Endothelial cell (in vitro differentiated cells): ENCODE results near the gene MCM3AP. TPM values are rescaled to one million over a fixed set of nuclear protein-coding genes. Genes with fewer than 3 reads are reported as not detected.

Experiments
- DNase-seq: peaks from one replicate; pipeline ENCODE4 v3.0.0; 2021; ENCODE audit warnings: low spot score
- H3K27ac Mint-ChIP-seq: one replicate; pipeline ENCODE4 v1.8.0; 2021; ENCODE audit warnings: mixed read lengths, inconsistent platforms; ENCODE audit not compliant: unreplicated experiment
- H3K27me3 Mint-ChIP-seq: one replicate; pipeline ENCODE4 v1.8.0; 2021; ENCODE audit warnings: mild to moderate bottlenecking, moderate library complexity, mixed read lengths, inconsistent platforms; ENCODE audit not compliant: unreplicated experiment
- H3K36me3 Mint-ChIP-seq: one replicate; pipeline ENCODE4 v1.8.0; 2021; ENCODE audit warnings: mild to moderate bottlenecking, low read depth, mixed read lengths, inconsistent platforms; ENCODE audit not compliant: unreplicated experiment
- H3K4me1 Mint-ChIP-seq: one replicate; pipeline ENCODE4 v1.8.0; 2021; ENCODE audit warnings: mild to moderate bottlenecking, mixed read lengths, inconsistent platforms; ENCODE audit not compliant: unreplicated experiment
- H3K4me3 Mint-ChIP-seq: one replicate; pipeline ENCODE4 v1.8.0; 2021; ENCODE audit warnings: mild to moderate bottlenecking, mixed read lengths, inconsistent platforms; ENCODE audit not compliant: unreplicated experiment
- H3K9me3 Mint-ChIP-seq: one replicate; pipeline ENCODE4 v1.8.0; 2021; ENCODE audit warnings: mixed read lengths, inconsistent platforms; ENCODE audit not compliant: unreplicated experiment
- CTCF ChIP-seq: fragments of 200-600 bp; sonication (generic); IDR thresholded peaks from one replicate; pipeline ENCODE4 v1.5.0; 2021; ENCODE audit warnings: antibody characterized with exemption; ENCODE audit not compliant: unreplicated experiment
- total RNA-seq: library from RNA; stranded (reverse); fragmentation: NEBNext Ultra II Directional; extraction: Animal tissue kit (Norgen Biotek cat#: 25700); gene quantifications from one replicate; pipeline ENCODE4 v1.2.1, GENCODE V29; 2021; ENCODE audit not compliant: unreplicated experiment

The MCM3AP gene
- total RNA-seq, 1 donor from 2014 or later: 92.1 TPM

DNA sequence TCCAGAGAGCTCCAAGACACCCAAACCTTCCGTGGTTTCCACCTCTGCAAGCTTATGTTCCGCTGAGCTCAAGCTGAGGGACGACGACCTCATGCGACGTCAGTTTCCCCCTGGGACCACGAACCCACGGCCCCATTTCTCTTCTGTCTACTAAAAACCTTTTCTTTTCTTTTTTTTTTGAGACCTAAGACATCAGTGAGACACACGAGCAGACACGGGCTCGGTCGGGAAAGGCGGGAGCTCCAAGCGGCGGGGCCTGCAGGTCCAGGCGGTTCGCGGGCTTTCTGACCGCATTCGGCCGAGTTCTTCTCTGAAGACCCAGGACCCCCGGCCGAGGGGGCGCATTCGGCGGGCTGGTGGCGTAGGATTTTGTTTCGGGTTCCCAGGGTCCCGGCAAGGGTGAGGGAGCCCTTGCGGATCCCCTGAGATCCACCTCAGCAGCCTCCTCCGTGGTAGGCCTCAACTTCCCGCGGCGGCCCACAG, 37.9 kb upstream of the MCM3AP start:
- Mint-ChIP-seq H3K4me1 (peaks cover 31% of the 10 kb centered on the region), H3K36me3 (peaks cover 10% of the 10 kb centered on the region), H3K27me3 (peaks cover 5% of the 10 kb centered on the region), H3K9me3 (no peaks in the 10 kb centered on the region), H3K27ac (peak overlapping the region; percentile 52), H3K4me3 (peak overlapping the region; percentile 95)
- DNase-seq: peak; percentile 32
- TF ChIP-seq CTCF: no peak

GRCh38 chr21:46322351-46323226, 37.2 kb upstream of the MCM3AP start:
- Mint-ChIP-seq H3K36me3 (peaks cover 9% of the 10 kb centered on the region), H3K27me3 (peaks cover 5% of the 10 kb centered on the region), H3K9me3 (no peaks in the 10 kb centered on the region), H3K27ac (peak overlapping the region; percentile 52), H3K4me1 (peaks cover 31% of the 10 kb centered on the region), H3K4me3 (peak overlapping the region; percentile 95)
- DNase-seq: peak; percentile 27
- TF ChIP-seq CTCF: no peak

GRCh38 chr21:46320331-46320801, 35.0 kb upstream of the MCM3AP start:
- H3K9me3 Mint-ChIP-seq: no peaks in the 10 kb centered on the region
- peaks cover 24% of the 10 kb centered on the region for H3K4me1 Mint-ChIP-seq
- H3K27ac Mint-ChIP-seq: no peak overlapping the region
- H3K36me3 Mint-ChIP-seq: no peaks in the 10 kb centered on the region
- no peak overlapping the region for H3K4me3 Mint-ChIP-seq
- no peaks in the 10 kb centered on the region for H3K27me3 Mint-ChIP-seq
- no peak for TF ChIP-seq CTCF
- DNase-seq: no peak

DNA sequence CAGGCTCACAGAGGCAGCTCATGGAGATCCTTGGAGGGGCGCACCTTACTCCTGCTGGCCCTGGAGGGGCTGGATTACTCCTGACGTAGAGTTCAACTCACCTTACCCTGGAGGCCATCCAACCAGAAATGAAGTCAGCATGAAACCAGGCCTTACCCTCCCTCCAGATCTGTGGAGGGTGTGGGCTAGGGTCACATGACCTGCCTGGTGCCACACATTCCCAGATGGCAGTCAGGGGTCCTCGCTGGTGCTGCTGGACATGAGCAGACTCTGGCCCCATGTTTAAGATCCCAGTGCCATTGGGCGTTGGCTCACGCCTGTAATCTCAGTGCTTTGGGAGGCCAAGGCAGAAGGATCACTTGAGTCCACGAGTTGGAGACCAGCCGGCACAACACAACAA, 33.8 kb upstream of the MCM3AP start:
- no peaks in the 10 kb centered on the region for H3K27me3 Mint-ChIP-seq
- no peak overlapping the region for H3K27ac Mint-ChIP-seq
- TF ChIP-seq CTCF: no peak
- H3K9me3 Mint-ChIP-seq: no peaks in the 10 kb centered on the region
- no peaks in the 10 kb centered on the region for H3K36me3 Mint-ChIP-seq
- H3K4me1 Mint-ChIP-seq: peaks cover 23% of the 10 kb centered on the region
- H3K4me3 Mint-ChIP-seq: no peak overlapping the region
- DNase-seq: no peak

- no peaks in the 10 kb centered on the region for H3K27me3 Mint-ChIP-seq
- H3K4me1 Mint-ChIP-seq: peaks cover 23% of the 10 kb centered on the region
- no peaks in the 10 kb centered on the region for H3K9me3 Mint-ChIP-seq
- H3K4me3 Mint-ChIP-seq: no peak overlapping the region
- TF ChIP-seq CTCF: no peak
- no peak for DNase-seq
- no peak overlapping the region for H3K27ac Mint-ChIP-seq
- no peaks in the 10 kb centered on the region for H3K36me3 Mint-ChIP-seq
These were observed 33.0 kb upstream of the MCM3AP start for GRCh38 chr21:46318464-46318845.
